Measurements from ENCODE around the gene RTEL1. TPM values are rescaled to one million over a fixed set of nuclear protein-coding genes. Genes with fewer than 3 reads are reported as not detected.
A peak's percentile ranks its signal among the peaks of the same experiment; 100 is the strongest.

Gene RTEL1
- total RNA-seq, 2 donors from 2014 or later: 25.7 to 34.9 TPM

DNA sequence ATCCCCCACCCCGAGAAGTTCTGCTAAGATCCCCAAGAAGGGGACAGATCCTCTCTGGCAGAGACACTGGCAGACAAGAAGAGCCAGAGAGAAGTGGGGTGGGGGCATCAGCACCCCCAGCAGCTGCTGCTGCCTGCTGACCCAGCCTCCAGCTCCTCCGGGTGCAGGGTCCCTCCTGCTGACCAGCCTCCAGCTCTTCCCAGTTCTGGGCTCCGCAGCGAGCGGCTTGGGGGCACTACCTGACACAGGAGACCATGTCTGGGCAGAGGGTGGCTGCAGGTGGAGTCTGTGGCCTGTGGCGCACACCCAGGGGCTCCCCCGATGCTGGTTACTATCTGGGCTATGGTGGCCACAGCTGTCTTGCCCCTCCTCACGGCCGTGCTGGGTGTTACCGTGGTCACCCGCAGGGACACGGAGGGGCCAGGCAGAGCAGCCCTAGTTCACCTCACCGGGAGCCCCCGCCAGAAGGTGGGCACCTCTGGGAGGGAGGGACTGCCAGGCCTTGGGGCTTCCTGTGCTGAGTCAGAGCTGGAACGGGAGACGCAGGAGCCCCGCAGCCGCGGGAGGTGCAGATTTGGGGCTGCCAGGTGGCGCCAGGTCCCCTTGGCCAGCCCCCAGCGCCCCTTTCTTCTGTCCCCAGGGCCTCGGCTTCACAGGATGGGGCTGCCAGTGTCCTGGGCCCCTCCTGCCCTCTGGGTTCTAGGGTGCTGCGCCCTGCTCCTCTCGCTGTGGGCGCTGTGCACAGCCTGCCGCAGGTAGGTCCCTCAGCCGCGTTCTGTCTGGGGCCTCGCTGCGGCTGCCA lies 79.0 kb downstream of the RTEL1 start:
- Histone ChIP-seq H3K9me3 (no peaks in the 10 kb centered on the region), H3K27ac (peak overlapping the region; percentile 46), H3K4me1 (peaks cover 32% of the 10 kb centered on the region), H3K9ac (ENCODE audit: low read depth in 2 of 2, low read length in 2 of 2) (peak overlapping the region; percentile 62 to 81), H3K4me3 (peak overlapping the region; percentile 34), H3K36me3 (peaks cover 7% of the 10 kb centered on the region), H3K27me3 (no peaks in the 10 kb centered on the region)
- DNase-seq: peak; percentile 40
- no peak for TF ChIP-seq CTCF (IDR thresholded peaks at IDR 0.05)
- intact Hi-C loops (cut with DNase I): no loop called here

- Histone ChIP-seq H3K27ac (peak overlapping the region; percentile 46), H3K27me3 (no peaks in the 10 kb centered on the region), H3K4me3 (peak overlapping the region; percentile 34), H3K9me3 (no peaks in the 10 kb centered on the region), H3K36me3 (peaks cover 7% of the 10 kb centered on the region), H3K4me1 (peaks cover 32% of the 10 kb centered on the region), H3K9ac (ENCODE audit: low read depth in 2 of 2, low read length in 2 of 2) (peak overlapping the region in 1 of 2 donors; percentile 43)
- intact Hi-C loops (cut with DNase I): no loop called here
- no peak for TF ChIP-seq CTCF (IDR thresholded peaks at IDR 0.05)
- no peak for DNase-seq
Measured at GRCh38 chr20:63737695-63737944, 79.5 kb downstream of the RTEL1 start.

DNA sequence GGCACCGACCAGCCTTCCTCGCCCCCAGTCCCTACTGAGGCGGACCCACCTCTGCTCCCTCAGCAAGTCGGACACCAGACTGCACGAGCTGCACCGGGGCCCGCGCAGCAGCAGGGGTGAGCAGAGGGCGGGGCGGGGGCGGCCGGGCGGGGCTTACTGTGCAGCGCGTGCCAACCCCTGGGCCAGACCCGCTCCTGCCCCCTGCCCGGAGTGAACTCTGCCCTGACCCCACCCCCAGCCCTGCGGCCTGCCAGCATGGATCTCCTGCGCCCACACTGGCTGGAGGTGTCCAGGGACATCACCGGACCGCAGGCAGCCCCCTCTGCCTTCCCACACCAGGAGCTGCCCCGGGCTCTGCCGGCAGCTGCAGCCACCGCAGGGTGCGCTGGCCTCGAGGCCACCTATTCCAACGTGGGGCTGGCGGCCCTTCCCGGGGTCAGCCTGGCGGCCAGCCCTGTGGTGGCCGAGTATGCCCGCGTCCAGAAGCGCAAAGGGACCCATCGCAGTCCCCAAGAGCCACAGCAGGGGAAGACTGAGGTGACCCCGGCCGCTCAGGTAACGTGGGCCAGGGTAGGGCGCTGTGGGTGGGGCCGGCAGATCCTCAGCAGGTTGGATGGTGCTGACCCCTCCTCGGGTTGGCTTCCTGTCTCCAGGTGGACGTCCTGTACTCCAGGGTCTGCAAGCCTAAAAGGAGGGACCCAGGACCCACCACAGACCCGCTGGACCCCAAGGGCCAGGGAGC lies 80.0 kb downstream of the RTEL1 start:
- peak; percentile 76 for DNase-seq
- Histone ChIP-seq H3K36me3 (peaks cover 7% of the 10 kb centered on the region), H3K27ac (no peak overlapping the region), H3K27me3 (no peaks in the 10 kb centered on the region), H3K9me3 (no peaks in the 10 kb centered on the region), H3K4me1 (peaks cover 32% of the 10 kb centered on the region), H3K9ac (ENCODE audit: low read depth in 2 of 2, low read length in 2 of 2) (peak overlapping the region; percentile 46 to 73), H3K4me3 (peak overlapping the region; percentile 55)
- intact Hi-C loops (cut with DNase I): no loop called here
- TF ChIP-seq CTCF (IDR thresholded peaks at IDR 0.05): no peak

DNA sequence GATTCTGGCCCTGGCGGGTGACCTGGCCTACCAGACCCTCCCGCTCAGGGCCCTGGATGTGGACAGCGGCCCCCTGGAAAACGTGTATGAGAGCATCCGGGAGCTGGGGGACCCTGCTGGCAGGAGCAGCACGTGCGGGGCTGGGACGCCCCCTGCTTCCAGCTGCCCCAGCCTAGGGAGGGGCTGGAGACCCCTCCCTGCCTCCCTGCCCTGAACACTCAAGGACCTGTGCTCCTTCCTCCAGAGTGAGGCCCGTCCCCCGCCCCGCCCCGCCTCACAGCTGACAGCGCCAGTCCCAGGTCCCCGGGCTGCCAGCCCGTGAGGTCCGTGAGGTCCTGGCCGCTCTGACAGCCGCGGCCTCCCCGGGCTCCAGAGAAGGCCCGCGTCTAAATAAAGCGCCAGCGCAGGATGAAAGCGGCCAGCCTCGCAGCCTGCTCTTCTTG lies 80.6 kb downstream of the RTEL1 start:
- no peaks in the 10 kb centered on the region for H3K9me3 ChIP-seq
- TF ChIP-seq CTCF (IDR thresholded peaks at IDR 0.05): no peak
- no peaks in the 10 kb centered on the region for H3K27me3 ChIP-seq
- peak overlapping the region; percentile 46 to 73 for H3K9ac ChIP-seq (ENCODE audit: low read depth in 2 of 2, low read length in 2 of 2)
- peak overlapping the region; percentile 55 for H3K4me3 ChIP-seq
- DNase-seq: peak; percentile 80
- peaks cover 32% of the 10 kb centered on the region for H3K4me1 ChIP-seq
- peak overlapping the region; percentile 69 for H3K27ac ChIP-seq
- intact Hi-C loops (cut with DNase I): no loop called here
- H3K36me3 ChIP-seq: peaks cover 7% of the 10 kb centered on the region

DNA sequence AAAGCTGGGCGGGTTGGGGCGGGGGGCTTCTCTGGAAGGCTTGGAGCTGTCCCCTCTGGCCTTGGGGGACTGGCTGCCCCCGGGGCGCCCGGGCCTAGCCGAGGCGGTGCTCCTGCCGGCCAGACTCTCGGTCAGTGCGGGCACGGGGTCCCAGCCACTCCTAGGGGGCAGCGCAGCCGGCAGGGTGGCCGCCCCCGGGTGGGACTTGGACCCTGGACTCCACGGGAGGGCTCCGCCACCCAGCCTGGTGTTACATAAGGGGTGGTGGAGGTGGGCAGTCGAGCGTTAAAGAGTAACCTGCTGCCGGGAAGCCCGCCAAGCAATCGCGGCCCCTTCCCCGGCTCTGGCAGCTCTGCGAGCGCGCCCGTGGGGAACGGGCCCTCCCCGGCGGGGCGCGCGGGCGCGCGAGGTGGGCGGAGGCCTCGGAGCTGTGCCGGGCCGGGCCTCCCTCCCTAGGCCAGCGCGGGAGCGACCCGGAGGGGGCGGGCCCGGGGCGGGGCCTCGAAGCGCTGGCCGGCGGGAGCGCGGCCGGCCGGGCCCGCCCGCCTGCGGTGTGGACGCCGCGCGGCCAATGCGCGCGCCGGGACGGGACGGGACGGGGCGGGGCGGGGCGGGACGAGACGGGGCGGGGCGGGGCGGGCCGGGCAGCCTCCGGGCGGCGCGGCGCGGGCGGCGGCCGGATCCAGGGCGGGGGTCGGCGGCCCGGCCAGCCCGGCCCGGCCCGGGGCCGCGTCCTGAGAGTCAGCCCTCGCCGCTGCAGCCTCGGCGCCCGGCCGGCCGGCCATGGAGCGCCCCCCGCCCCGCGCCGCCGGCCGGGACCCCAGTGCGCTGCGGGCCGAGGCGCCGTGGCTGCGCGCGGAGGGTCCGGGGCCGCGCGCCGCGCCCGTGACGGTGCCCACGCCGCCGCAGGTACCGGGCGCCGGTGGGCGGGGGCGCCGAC lies 81.3 kb downstream of the RTEL1 start, which contains the start of gene SLC2A4RG:
TSS of gene SLC2A4RG (plus strand) at position 647 of the 940 bp plus-strand sequence. CDS start at position 784, 137 bp downstream.
- peak within 1 kb of the TSS; percentile 58 for H3K4me3 ChIP-seq
- peaks cover 7% of the 10 kb centered on the region for H3K36me3 ChIP-seq
- no peaks in the 10 kb centered on the region for H3K9me3 ChIP-seq
- intact Hi-C loops (cut with DNase I): no loop called here
- peak; percentile 82 for DNase-seq
- peaks cover 32% of the 10 kb centered on the region for H3K4me1 ChIP-seq
- H3K9ac ChIP-seq (ENCODE audit: low read depth in 2 of 2, low read length in 2 of 2): peak within 1 kb of the TSS; percentile 70 to 73
- no peaks in the 10 kb centered on the region for H3K27me3 ChIP-seq
- H3K27ac ChIP-seq: peak within 1 kb of the TSS; percentile 95
- no peak for TF ChIP-seq CTCF (IDR thresholded peaks at IDR 0.05)

All from colonic mucosa (tissue), 4 donors.